ENCODE measurements around the gene GCAT. TPM values are rescaled to one million over a fixed set of nuclear protein-coding genes. Genes with fewer than 3 reads are reported as not detected.
"Not testable (repeated sequence)": the region's sequence is repeated elsewhere in the genome, so short reads cannot be mapped to it uniquely, and the experiment has no call there.

GCAT gene
- total RNA-seq, 2 donors from 2014 or later = 7.5 to 20.7 TPM

DNA sequence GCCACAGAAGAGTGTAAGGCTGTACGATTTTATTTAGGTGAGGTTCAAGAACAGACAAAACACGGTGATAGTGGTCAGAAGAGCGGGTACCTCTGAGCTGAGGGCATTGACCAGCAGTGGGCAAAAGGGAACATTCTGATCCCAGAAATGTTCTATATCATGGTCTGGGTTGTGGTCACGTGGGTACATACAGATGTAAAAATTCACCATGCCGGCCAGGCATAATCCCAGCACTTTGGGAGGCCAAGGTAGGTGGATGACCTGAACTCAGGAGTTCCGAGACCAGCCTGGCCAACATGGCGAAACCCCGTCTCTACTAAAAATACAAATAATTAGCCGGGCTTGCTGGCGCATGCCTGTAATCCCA, 31.1 kb upstream of the GCAT start:
- H3K36me3 Mint-ChIP-seq = no peaks in the 10 kb centered on the region
- no peak for DNase-seq (ENCODE audit: low spot score in 2 of 2)
- H3K9me3 Mint-ChIP-seq = no peaks in the 10 kb centered on the region
- no peak for ATAC-seq
- peak overlapping the region in 1 of 2 donors; percentile 48 for H3K27ac Mint-ChIP-seq

DNA sequence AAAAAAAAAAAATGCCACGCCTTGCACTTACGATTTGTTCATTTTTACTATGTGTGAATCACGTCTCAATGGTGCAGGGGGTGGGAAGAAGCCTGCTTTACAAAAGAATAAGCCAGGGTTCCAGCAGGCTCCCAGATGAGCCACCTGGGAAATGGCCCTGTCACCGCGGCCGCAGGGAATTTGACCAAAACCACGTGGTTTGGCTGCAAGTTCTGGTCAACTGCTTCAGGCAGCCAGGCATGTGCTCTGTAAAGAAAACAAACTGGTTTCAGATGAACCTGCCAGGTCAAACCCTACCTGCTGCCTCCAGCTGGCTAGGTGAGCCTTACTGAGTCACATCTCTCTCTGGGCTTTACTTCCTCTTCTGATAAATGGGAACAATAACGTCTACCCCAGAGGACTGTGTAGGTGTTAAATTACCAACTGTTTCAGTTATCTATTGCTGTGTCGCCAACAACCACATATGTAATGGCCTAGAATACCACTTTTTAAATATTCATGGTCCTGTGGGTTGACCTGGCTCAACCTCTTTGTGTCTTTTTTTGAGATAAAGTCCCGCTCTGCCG, 30.5 kb upstream of the GCAT start:
- Mint-ChIP-seq H3K27ac (no peak overlapping the region), H3K9me3 (no peaks in the 10 kb centered on the region), H3K36me3 (no peaks in the 10 kb centered on the region)
- DNase-seq (ENCODE audit: low spot score in 2 of 2) (no peak), ATAC-seq (no peak)

DNA sequence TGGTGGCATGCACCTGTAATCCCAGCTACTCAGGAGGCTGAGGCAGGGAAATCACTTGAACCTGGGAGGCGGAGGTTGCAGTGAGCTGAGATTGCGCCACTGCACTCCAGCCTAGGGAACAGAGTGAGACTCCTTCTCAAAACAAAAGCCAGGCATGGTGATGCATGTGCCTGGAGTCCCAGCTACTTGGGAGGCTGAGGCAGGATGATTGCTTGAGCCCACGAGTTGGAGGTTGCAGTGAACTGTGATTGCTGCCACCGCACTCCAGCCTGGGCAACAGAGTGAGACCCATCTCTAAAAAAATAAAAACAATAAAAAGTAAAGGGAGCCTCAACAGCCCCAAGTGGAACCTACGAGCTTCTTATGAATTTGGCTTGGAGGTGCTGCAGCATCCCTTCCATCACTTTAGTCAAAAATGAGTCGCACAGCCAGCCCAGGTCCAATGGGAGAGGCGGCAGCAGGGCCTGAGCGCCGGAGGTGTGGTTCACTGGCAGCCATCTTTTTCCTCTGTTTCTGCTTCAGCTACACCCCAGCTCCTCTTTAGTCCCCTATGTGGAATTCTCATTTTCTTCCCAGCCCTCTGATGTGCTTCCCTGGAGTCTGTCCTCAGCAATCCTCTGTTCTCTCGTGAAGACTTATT, 29.2 kb upstream of the GCAT start:
- ATAC-seq (no peak), DNase-seq (ENCODE audit: low spot score in 2 of 2) (no peak)
- H3K36me3 Mint-ChIP-seq = no peaks in the 10 kb centered on the region
- no peak overlapping the region for H3K27ac Mint-ChIP-seq
- no peaks in the 10 kb centered on the region for H3K9me3 Mint-ChIP-seq

DNA sequence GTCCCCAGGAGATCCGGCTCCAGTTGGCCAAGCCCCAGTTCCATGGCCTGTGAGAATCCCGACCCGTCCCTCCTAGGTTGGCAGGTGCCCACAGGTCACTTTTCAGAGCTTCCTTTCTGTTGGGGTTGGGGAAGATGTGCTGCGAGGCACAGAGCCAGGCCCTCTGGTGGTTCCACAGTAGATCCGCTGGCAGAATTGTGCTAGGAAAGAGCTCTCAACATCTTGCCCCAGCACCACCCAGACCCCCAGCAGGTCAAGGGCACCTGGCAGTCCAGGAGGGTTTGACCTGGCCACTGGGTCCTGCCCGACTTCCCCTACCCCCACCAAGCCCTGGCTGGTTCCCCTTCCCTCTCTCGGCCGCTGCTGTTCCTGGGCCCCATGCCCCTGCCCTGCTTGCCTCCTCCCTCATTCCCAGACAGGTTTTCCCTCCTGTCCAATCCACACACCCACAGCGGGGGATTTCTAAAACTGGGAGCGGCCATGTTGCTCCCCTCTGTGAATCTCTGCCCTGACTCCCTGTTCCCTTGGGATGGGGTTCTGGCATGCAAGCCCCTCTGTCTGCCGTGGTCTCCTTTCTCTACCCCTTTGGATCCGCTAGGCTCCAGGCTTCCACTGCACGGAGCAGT, 26.2 kb upstream of the GCAT start:
- ATAC-seq (no peak), DNase-seq (ENCODE audit: low spot score in 2 of 2) (no peak)
- peak overlapping the region in 1 of 2 donors; percentile 74 for H3K27ac Mint-ChIP-seq
- H3K36me3 Mint-ChIP-seq = no peaks in the 10 kb centered on the region
- no peaks in the 10 kb centered on the region for H3K9me3 Mint-ChIP-seq

DNA sequence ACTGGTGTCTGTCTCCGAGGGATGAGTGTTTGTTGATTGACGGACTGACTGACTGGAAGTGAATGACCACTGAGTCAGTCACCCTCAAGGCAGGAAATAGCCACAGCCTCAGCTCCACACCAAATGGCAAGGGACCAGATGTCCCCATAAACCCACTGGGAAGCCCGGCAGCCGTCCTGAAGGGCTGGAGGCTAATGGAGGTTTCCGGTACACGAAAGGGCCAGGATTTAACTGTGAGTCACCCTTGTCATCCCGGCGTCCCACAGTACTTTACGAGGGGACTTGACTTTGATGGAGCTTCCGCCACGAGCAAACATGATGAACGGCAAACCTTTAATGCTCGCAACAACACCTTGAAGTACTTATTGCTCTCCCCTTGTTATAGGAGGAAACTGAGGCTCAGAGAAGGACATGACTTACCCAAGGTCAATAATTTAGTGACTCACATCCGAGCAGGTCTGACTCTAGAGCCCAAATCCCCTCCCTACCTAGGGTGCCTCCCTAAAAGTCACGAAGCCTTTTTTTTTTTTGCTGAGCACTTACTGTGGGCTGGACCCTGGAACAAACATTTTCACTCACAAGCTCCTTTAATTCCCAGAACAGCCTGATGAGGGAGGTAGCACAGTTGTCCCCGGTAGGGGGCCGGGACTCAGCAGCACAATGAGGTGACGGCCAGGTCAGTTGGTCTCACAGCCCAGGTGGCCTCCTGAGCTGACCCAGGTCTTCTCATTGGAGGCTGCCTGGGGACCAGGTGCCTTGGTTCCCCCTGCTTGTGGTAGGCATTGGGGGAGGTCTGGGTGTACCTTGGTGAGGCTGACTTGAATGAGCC, 25.2 kb upstream of the GCAT start:
- DNase-seq (ENCODE audit: low spot score in 2 of 2) (no peak), ATAC-seq (no peak)
- H3K27ac Mint-ChIP-seq = no peak overlapping the region
- no peaks in the 10 kb centered on the region for H3K9me3 Mint-ChIP-seq
- H3K36me3 Mint-ChIP-seq = no peaks in the 10 kb centered on the region

DNA sequence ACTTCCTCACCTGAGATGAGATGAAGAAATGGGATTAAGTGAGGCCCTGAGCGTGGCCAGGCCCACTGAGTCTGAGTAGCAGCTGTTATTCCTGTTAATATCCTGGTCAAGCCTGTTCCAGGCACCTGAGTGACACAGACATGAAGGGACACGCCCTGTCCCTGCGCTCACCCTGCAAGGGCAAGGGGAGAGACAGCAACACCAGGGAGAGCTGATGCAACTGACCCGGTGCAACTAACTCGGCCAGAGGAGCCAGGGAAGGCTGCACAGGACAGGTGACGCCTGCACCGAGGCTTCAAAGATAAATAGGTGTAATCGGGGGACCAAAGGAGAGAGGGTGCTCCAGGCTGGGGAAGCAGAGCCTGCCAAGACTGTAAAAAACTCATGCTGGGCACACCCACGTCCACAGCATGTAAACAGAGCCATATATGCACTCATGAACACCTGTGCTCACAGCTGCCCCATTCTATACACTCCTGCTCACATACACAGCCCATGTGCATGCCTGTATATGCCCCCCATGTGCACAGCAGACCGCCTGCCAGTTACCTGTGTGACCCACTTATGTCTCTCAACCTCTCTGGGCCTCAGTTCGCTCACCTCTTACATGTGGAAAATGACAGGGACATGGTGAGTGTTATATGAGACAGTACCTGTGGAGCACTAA, 22.8 kb upstream of the GCAT start:
- H3K9me3 Mint-ChIP-seq = no peaks in the 10 kb centered on the region
- DNase-seq (ENCODE audit: low spot score in 2 of 2) (no peak), ATAC-seq (peak in 1 of 2 donors; percentile 22)
- no peak overlapping the region for H3K27ac Mint-ChIP-seq
- no peaks in the 10 kb centered on the region for H3K36me3 Mint-ChIP-seq

DNA sequence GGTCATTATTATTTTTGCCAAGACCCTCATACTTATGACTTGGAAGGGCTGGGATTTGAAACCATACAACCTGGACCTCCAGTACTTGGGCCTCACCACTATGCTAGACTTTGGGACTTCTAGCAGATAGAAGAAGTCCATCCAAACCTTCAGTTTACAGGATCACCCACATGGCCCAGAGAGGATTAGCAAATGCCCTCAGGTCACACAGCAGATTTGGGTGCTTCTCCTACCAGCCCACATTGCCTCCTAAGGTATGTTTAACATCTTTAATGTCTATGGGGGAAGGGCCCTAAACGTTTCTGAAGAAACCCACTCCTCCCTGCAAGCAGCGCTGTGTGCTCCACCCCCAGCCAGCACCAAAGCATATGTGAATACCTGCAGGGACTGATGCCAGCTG, 17.5 kb upstream of the GCAT start:
- ATAC-seq (no peak), DNase-seq (ENCODE audit: low spot score in 2 of 2) (no peak)
- Mint-ChIP-seq H3K36me3 (no peaks in the 10 kb centered on the region), H3K27ac (no peak overlapping the region), H3K9me3 (no peaks in the 10 kb centered on the region)

DNA sequence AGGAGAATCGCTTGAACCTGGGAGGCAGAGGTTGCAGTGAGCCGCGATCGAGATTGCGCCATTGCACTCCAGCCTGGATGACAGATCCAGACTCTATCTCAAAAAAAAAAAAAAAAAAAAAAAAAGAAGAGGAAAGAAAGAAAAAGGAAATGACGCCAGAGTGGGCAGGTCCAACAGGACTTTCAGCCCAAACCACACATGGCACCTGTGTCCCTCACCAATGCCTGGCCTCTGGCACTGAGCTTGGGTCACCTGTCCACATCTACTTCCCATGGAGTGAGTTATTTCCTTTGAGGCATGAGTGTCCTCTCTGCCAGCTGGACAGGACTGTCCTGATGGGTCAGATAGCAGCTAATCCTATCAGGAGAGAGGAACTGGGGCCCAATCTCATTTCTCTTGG, 15.2 kb upstream of the GCAT start:
- no peaks in the 10 kb centered on the region for H3K36me3 Mint-ChIP-seq
- no peak for ATAC-seq
- no peak overlapping the region for H3K27ac Mint-ChIP-seq

DNA sequence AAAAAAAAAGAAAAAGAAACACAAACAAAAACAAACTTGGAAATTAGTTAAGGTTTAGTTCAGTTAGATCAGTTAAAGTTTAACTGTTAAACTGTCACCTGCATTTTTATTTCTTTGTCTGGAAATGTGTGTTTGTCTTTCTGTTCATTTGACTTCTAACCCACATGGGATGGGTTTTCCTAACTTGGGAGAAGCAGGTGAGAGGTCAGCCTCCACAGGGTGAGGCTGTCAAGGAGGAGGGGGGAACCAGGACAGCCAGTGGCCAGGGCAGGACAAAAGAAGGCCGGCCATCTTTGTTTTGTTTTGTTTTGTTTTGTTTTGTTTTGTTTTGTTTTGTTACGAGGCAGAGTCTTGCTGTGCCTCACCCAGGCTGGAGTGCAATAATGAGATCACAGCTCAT, 13.4 kb upstream of the GCAT start:
- H3K27ac Mint-ChIP-seq = no peak overlapping the region
- H3K9me3 Mint-ChIP-seq = no peaks in the 10 kb centered on the region
- H3K36me3 Mint-ChIP-seq = no peaks in the 10 kb centered on the region
- no peak for DNase-seq (ENCODE audit: low spot score in 2 of 2)
- no peak for ATAC-seq

More for the DNA sequence above, 15.2 kb upstream of the GCAT start:
- no peak for DNase-seq (ENCODE audit: low spot score in 2 of 2)
- H3K9me3 Mint-ChIP-seq = no peaks in the 10 kb centered on the region

DNA sequence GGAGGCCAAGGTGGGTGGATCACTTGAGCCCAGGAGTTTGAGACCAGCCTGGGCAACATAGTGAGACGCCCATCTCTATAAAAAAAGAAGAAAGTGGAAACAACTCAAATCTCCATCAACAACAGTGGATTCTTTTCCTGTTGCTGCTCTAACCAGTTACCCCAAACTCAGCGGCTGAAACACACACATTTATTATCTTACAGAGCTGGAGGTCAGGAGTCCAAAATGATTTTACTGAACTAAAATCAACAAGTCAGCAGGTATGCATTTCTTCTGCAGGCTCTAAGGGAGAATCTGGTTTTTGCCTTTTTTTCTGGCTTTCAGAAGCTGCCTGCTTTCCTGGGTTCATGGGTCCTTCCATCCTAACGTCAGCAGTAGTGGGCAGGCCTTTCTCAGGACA, 11.7 kb upstream of the GCAT start:
- Mint-ChIP-seq H3K9me3 (no peaks in the 10 kb centered on the region), H3K27ac (peak overlapping the region in 1 of 2 donors; percentile 20), H3K36me3 (no peaks in the 10 kb centered on the region)
- ATAC-seq (no peak), DNase-seq (ENCODE audit: low spot score in 2 of 2) (no peak)

DNA sequence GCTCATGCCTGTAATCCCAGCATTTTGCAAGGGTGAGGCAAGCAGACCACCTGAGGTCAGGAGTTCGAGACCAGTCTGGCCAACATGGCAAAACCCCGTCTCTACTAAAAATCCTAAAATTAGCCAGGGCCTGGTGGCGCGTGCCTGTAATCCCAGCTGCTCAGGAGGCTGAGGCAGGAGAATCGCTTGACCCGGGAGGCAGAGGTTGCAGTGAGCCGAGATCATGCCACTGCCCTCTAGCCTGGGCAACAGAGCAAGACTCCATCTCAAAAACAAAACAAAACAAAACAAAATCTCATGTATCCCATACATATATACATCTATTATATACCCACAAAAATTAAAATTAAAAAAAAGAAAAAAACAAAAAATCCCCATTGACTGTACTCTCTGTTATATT, 10.5 kb upstream of the GCAT start:
- not testable (repeated sequence) for H3K27ac Mint-ChIP-seq; H3K9me3 Mint-ChIP-seq; ATAC-seq; DNase-seq (ENCODE audit: low spot score in 2 of 2); H3K36me3 Mint-ChIP-seq

DNA sequence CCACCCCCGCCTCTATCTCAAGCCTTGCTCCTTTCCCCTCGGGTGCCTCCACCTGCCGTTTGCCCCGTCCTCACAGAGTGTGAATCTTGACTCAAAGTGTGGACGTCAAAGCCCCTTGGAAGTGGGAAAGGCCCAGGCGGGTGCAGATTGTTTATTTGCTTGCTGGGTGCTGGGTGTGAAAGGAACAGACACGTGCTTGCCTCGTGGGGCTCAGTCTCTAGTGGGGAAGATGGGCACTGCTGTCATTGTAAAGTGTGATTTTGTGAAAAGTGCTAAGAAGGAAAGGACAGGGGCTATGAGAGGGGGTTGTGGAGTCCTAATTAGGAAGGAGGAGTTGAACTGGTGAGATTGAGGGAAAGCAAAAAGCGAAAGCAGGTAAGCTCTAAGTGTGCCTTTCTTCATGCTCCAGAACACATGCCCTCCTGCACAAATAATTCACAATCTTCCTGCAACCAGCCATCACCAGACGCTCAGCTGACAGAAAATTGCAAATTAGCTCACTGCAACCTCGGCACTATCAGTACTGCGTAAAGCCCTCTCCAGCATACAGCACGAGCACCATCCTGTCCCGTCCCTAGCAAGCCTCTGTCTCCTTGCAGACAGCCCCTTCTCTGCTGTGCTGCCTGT, 9.7 kb upstream of the GCAT start:
- no peak for ATAC-seq
- no peaks in the 10 kb centered on the region for H3K36me3 Mint-ChIP-seq
- H3K9me3 Mint-ChIP-seq = no peaks in the 10 kb centered on the region
- no peak for DNase-seq (ENCODE audit: low spot score in 2 of 2)
- no peak overlapping the region for H3K27ac Mint-ChIP-seq

DNA sequence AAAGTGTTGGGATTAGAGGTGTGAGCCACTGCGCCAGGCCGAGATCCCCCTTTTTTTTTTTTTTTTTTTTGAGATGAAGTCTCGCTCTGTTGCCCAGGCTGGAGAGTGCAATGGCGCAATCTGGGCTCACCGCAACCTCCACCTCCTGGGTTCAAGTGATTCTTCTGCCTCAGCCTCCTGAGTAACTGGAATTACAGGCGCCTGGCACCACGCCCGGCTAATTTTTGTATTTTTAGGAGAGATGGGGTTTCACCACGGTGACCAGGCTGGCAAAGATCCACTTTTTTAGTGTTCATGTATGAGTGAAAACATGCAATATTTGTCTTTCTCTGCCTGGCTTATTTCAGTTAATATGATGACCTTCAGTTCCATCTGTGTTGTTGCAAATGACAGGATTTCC, 7.8 kb upstream of the GCAT start:
- not testable (repeated sequence) for H3K36me3 Mint-ChIP-seq; DNase-seq (ENCODE audit: low spot score in 2 of 2); ATAC-seq; H3K27ac Mint-ChIP-seq; H3K9me3 Mint-ChIP-seq

DNA sequence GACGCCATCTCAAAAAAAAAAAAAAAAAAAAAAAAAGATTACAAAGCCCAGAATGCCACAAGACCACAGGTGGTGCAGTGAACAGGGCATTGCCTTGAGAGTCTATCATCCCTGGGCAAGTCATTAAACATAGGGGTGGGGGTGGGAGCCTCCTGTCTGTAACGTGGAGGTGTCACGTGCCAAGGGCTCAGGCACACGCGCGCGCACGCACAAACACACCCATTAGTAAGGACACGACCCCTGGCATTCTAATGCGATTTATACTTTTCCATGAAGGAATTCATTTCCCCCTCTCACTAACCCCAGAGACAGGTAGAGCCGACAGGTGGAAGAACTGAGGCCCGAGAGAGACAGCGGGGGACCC, 5.8 kb upstream of the GCAT start:
- ATAC-seq (no peak), DNase-seq (ENCODE audit: low spot score in 2 of 2) (no peak)
- no peaks in the 10 kb centered on the region for H3K9me3 Mint-ChIP-seq
- peaks cover 0 to 11% of the 10 kb centered on the region in 2 donors for H3K36me3 Mint-ChIP-seq
- H3K27ac Mint-ChIP-seq = no peak overlapping the region

DNA sequence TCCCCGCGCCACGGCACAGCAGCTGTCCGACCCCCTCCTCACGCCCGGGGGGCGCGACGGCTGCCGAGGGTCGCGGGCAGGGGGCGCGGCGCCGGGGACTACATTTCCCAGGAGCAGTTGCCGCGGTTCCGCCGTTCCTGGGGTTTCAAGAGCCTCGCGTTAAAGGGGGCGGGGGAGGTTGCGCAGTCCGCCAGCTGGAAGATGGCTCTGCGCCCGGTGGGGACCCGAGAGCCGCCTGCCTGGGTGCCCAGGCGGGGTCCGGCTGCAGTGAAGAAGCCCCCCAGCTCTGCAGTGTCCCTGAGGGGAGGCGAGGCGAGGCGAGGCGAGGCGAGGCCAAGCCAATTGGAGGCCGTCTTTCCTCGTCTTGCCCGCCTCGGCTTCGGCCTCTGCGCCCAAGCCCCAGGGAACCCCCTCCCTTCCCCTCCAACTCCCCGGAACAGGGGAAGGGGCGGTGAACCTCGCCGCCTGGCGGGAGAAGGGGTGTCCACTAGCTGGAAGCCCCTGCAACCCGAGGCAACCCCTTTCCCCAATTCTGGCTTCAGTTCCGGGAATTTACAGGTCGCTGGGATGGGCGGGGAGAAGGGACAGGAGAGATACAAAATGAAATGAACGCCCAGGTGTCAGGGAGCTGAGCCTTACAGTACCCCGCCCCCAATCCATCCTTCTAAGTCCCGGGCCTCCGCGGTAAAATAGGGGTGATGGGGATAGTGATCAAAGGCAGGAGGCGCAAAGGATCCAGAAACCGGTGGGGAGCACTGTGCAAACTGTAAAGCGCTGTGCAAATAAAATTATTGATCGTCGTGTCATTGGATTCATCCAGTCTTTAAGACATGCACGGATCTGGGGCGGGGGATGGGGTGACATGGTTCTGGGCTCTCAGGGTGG, 5.2 kb upstream of the GCAT start:
- DNase-seq (ENCODE audit: low spot score in 2 of 2) (peak in 1 of 2 donors; percentile 20), ATAC-seq (peak; percentile 24 to 51)
- Mint-ChIP-seq H3K27ac (no peak overlapping the region), H3K9me3 (no peaks in the 10 kb centered on the region), H3K36me3 (peaks cover 0 to 11% of the 10 kb centered on the region in 2 donors)

DNA sequence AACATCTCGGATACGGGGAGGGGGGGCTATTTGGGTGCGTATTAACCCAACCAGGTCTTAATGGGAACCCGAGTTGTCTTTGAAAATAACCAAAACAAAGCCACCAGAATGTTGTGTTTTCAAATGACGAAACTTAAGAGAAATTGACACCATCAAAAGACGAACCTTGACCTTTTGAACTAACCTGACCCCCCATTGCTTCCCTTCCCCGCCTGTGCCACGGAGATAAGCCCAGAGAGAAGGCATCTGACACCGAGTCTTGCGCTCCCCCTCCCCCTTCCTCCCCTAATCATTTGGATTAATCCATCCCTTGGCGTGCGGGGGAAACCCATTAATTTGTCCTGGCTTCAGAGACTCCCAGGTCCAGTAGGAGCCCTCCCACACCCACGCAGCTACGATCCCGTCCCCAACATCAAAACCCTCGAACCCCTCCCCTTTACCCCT, 4.5 kb upstream of the GCAT start:
- ATAC-seq = no peak
- Mint-ChIP-seq H3K36me3 (peaks cover 0 to 11% of the 10 kb centered on the region in 2 donors), H3K27ac (no peak overlapping the region), H3K9me3 (no peaks in the 10 kb centered on the region)
- no peak for DNase-seq (ENCODE audit: low spot score in 2 of 2)
